ENCODE results near the gene KRT10.
"Not testable (repeated sequence)": the region's sequence is repeated elsewhere in the genome, so short reads cannot be mapped to it uniquely, and the experiment has no call there.

The KRT10 gene

GRCh38 chr17:40822132-40822812, at the start of gene KRT10:
TSS of gene KRT10 (minus strand) at chr17:40822614. CDS start at chr17:40822585, 29 bp downstream.
- Mint-ChIP-seq H3K4me3 (no peak within 1 kb of the TSS), H3K4me1 (peaks cover 25% of the 10 kb centered on the region), H3K9me3 (peaks cover 8% of the 10 kb centered on the region), H3K36me3 (peaks cover 17% of the 10 kb centered on the region), H3K27me3 (peaks cover 1% of the 10 kb centered on the region), H3K27ac (no peak within 1 kb of the TSS)

- Mint-ChIP-seq H3K4me3 (no peak overlapping the region), H3K4me1 (no peaks in the 10 kb centered on the region), H3K36me3 (no peaks in the 10 kb centered on the region), H3K27me3 (peaks cover 12% of the 10 kb centered on the region), H3K9me3 (no peaks in the 10 kb centered on the region), H3K27ac (no peak overlapping the region)
Observed at GRCh38 chr17:40871316-40871715, 48.9 kb upstream of the KRT10 start.

GRCh38 chr17:40870136-40870535, 47.7 kb upstream of the KRT10 start:
- peaks cover 10% of the 10 kb centered on the region for H3K27me3 Mint-ChIP-seq
- no peaks in the 10 kb centered on the region for H3K36me3 Mint-ChIP-seq
- no peak overlapping the region for H3K27ac Mint-ChIP-seq

DNA sequence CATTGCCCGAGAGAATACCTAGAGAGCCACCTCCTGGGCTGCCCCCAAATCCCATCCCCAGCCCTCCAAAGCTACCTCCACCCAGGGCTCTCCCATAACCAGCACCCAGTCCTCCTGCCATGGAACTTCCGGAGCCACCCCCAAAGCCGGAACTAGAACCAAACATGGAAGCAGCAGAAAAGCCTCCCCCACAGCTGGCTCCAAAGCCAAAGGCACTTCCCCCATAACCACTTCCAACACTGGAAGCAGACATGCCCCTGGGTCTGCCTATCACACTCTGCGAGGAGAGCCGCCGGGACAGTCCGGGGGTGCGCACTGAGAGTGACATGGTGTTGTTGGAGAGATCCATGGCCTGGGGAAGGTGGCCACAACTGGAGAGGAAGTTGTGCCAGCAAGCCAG, 44.4 kb upstream of the KRT10 start, which contains the start of gene KRT12:
TSS of gene KRT12 (minus strand) at position 386 of the 400 bp plus-strand sequence. CDS start at position 349, 37 bp downstream.
- Mint-ChIP-seq H3K36me3 (no peaks in the 10 kb centered on the region), H3K4me1 (no peaks in the 10 kb centered on the region), H3K9me3 (no peaks in the 10 kb centered on the region), H3K4me3 (no peak within 1 kb of the TSS), H3K27me3 (peaks cover 10% of the 10 kb centered on the region), H3K27ac (no peak within 1 kb of the TSS)

More at GRCh38 chr17:40870136-40870535, 47.7 kb upstream of the KRT10 start:
- Mint-ChIP-seq H3K4me3 (no peak overlapping the region), H3K4me1 (no peaks in the 10 kb centered on the region), H3K9me3 (no peaks in the 10 kb centered on the region)

GRCh38 chr17:40864661-40865390, 42.4 kb upstream of the KRT10 start:
- peaks cover 4% of the 10 kb centered on the region for H3K27me3 Mint-ChIP-seq
- H3K9me3 Mint-ChIP-seq: no peaks in the 10 kb centered on the region
- H3K36me3 Mint-ChIP-seq: no peaks in the 10 kb centered on the region
- no peak overlapping the region for H3K27ac Mint-ChIP-seq
- no peak overlapping the region for H3K4me3 Mint-ChIP-seq
- H3K4me1 Mint-ChIP-seq: no peaks in the 10 kb centered on the region

- H3K4me1 Mint-ChIP-seq: no peaks in the 10 kb centered on the region
- no peaks in the 10 kb centered on the region for H3K36me3 Mint-ChIP-seq
- no peak overlapping the region for H3K4me3 Mint-ChIP-seq
- peaks cover 2% of the 10 kb centered on the region for H3K27me3 Mint-ChIP-seq
- no peak overlapping the region for H3K27ac Mint-ChIP-seq
- H3K9me3 Mint-ChIP-seq: no peaks in the 10 kb centered on the region
Observed at GRCh38 chr17:40862985-40863733, 40.7 kb upstream of the KRT10 start.

DNA sequence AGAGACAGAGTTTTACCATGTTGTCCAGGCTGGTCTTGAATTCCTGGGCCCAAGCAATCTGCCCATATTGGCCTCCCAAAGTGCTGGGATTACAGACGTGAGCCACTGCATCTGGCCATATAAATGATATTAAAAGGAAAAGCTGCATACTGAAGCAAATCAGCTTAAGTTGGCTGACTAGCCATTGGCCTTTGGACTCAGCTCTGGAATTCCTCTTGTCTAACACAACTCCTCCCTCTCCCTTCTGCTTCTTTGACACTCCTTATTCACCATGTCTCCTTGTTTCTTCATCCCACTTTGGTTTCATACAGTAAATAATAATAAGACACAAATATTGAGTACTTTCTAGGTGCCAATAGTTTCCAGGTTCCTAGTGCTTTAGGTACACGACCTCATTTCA, 37.1 kb upstream of the KRT10 start:
- H3K27me3 Mint-ChIP-seq: no peaks in the 10 kb centered on the region
- H3K36me3 Mint-ChIP-seq: no peaks in the 10 kb centered on the region
- no peaks in the 10 kb centered on the region for H3K9me3 Mint-ChIP-seq
- peaks cover 4% of the 10 kb centered on the region for H3K4me1 Mint-ChIP-seq
- H3K4me3 Mint-ChIP-seq: no peak overlapping the region
- no peak overlapping the region for H3K27ac Mint-ChIP-seq

DNA sequence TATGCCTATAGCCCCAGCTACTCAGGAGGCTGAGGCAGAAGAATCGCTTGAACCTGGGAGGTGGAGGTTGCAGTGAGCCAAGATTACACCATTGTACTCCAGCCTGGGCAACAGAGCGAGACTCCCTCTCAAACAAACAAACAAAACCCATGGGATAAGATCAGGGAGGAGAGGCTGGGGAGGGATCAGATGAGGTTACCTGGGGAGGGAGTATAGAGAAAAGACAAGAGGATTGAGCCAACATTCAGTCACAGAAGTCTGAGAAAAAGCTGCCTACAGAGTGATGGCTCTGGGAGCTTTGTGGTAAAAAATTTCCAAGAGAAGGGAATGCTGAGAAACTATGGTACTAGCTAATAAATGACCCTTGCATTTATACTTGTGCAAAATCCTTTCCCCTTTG, 36.3 kb upstream of the KRT10 start:
- not testable (repeated sequence) for H3K27me3 Mint-ChIP-seq, H3K4me1 Mint-ChIP-seq, H3K27ac Mint-ChIP-seq, H3K4me3 Mint-ChIP-seq, H3K36me3 Mint-ChIP-seq, H3K9me3 Mint-ChIP-seq

- H3K27me3 Mint-ChIP-seq: peaks cover 2% of the 10 kb centered on the region
- H3K9me3 Mint-ChIP-seq: no peaks in the 10 kb centered on the region
- no peak overlapping the region for H3K4me3 Mint-ChIP-seq
- H3K4me1 Mint-ChIP-seq: peaks cover 4% of the 10 kb centered on the region
- H3K36me3 Mint-ChIP-seq: no peaks in the 10 kb centered on the region
- H3K27ac Mint-ChIP-seq: no peak overlapping the region
Observed at GRCh38 chr17:40857535-40857934, 35.1 kb upstream of the KRT10 start.

DNA sequence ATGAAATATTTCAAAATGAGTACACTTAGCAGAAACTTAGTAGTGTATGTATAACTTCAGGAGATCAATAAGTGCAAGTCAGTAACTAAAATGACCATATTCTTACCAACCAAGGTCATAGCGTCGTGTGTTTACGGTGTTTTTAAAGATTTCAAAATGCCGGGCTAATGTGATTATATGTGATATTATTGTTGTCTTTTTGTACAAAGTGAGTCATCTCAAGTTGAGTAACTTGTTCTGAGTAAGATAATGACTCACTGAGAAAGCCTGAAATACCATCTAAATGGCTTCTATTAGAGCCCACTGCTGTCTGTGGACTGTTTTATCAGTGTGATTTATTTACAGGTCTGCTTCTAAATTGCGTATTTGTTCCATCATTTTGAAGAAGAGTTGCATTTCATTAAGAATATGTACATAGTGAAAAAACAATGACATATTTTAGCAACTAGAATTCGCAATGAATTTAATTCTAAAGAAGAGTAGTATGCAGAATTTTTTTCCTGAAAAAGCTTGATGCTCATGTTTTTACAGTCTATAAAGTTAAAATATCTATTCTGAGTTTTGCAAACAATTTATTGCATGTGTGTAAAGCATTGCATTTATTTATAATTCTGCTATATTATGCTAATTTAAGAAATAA, 31.9 kb upstream of the KRT10 start:
- Mint-ChIP-seq H3K36me3 (no peaks in the 10 kb centered on the region), H3K9me3 (no peaks in the 10 kb centered on the region), H3K4me1 (peaks cover 4% of the 10 kb centered on the region), H3K4me3 (no peak overlapping the region), H3K27me3 (peaks cover 2% of the 10 kb centered on the region), H3K27ac (no peak overlapping the region)

DNA sequence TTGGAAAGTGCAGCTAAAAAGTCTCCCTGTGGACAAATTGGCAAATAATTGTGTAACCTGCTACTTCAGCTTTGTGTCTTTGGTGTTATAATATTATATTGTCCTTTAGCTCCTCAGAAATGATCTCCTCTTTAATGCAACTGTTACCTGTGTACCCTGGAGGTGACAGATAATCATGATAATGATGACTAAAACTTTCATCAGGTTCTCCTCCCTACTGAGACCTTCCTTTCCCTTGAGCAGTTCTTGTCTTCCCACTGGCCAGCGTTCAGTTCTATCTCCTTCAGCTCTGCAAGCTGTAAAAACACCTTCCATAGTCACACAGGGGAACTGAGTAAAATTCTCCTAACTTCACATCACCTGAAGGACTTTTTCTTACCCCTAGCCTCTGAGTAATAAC, 29.9 kb upstream of the KRT10 start:
- Mint-ChIP-seq H3K36me3 (no peaks in the 10 kb centered on the region), H3K27me3 (peaks cover 2% of the 10 kb centered on the region), H3K4me1 (peaks cover 4% of the 10 kb centered on the region), H3K9me3 (no peaks in the 10 kb centered on the region), H3K4me3 (no peak overlapping the region), H3K27ac (no peak overlapping the region)

DNA sequence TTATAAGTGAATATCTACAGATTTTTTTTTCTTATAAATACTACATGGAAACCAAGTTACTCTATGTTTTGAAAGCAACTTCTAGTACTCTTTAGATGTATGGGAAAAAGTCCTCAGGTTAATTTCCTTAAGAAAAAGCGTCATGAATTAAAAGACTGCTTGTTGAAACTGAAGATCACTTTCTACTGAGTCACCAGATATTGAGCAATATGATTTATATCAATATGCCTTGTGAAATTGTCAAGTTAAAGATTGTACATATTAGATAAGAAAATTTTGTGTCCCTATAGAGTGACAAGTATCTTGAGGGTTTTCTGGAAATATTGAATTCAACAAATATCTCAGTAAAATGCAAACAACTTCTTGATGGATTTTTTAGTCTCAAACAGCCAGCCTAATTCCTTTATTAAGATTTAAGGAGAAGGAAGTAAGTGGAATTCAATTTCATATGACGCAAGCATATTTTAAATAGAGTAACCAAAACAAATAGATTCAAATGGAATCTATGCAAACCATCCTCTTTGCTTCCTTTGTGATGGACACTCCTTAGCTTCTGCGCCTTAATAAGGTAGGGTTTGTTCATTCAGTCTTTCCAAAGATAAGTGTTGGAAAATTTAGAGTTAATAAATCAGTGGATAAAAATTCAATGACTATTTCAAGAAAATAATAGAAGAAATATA, 28.0 kb upstream of the KRT10 start:
- no peak overlapping the region for H3K27ac Mint-ChIP-seq
- H3K4me1 Mint-ChIP-seq: no peaks in the 10 kb centered on the region
- H3K36me3 Mint-ChIP-seq: no peaks in the 10 kb centered on the region
- peaks cover 4% of the 10 kb centered on the region for H3K27me3 Mint-ChIP-seq
- no peaks in the 10 kb centered on the region for H3K9me3 Mint-ChIP-seq
- no peak overlapping the region for H3K4me3 Mint-ChIP-seq

GRCh38 chr17:40849723-40850122, 27.3 kb upstream of the KRT10 start:
- H3K4me1 Mint-ChIP-seq: no peaks in the 10 kb centered on the region
- no peak overlapping the region for H3K27ac Mint-ChIP-seq
- H3K27me3 Mint-ChIP-seq: peaks cover 8% of the 10 kb centered on the region
- no peaks in the 10 kb centered on the region for H3K9me3 Mint-ChIP-seq
- H3K4me3 Mint-ChIP-seq: no peak overlapping the region
- H3K36me3 Mint-ChIP-seq: no peaks in the 10 kb centered on the region

GRCh38 chr17:40848583-40849235, 26.3 kb upstream of the KRT10 start:
- Mint-ChIP-seq H3K27me3 (peaks cover 13% of the 10 kb centered on the region), H3K4me1 (no peaks in the 10 kb centered on the region), H3K4me3 (no peak overlapping the region), H3K36me3 (no peaks in the 10 kb centered on the region), H3K9me3 (no peaks in the 10 kb centered on the region), H3K27ac (no peak overlapping the region)

Data from activated naive CD4-positive, alpha-beta T cell treated with anti-CD3 and anti-CD28 coated beads, Interleukin-2, amount 50 U/mL, for 24 hours (primary cell).